NOMO-1 (cell line): Measurements from ENCODE around the gene CAMKMT.

Source experiments
- DNase-seq, 2 experiments: peaks; one replicate each; lab custom pipeline; 2025; ENCODE audit not compliant: unreplicated experiment in 2 of 2; lab: John Stamatoyannopoulos, UW

The CAMKMT gene

GRCh38 chr2:44361330-44362206 is at the start of gene CAMKMT, which contains the start of gene PREPL:
Gene CAMKMT, plus strand, starts transcription at chr2:44361947.
Gene PREPL, minus strand, starts transcription at chr2:44361494. Its CDS starts 15,152 bp downstream, at chr2:44346342.
- DNase-seq, result peak; percentile 94 to 95

GRCh38 chr2:44314362-44314761 is 47.4 kb upstream of the CAMKMT start:
- no peak for DNase-seq

GRCh38 chr2:44315945-44316344 is 45.8 kb upstream of the CAMKMT start:
- no peak for DNase-seq

- no peak for DNase-seq
Observed at GRCh38 chr2:44320832-44321231, 40.9 kb upstream of the CAMKMT start.

- no peak for DNase-seq
Observed at GRCh38 chr2:44321360-44321759, 40.4 kb upstream of the CAMKMT start.

GRCh38 chr2:44324971-44325426 is 36.7 kb upstream of the CAMKMT start:
- DNase-seq, result no peak

GRCh38 chr2:44325897-44326296 is 35.9 kb upstream of the CAMKMT start:
- DNase-seq, result no peak

- DNase-seq, result no peak
Observed at GRCh38 chr2:44326548-44327264, 35.0 kb upstream of the CAMKMT start.

GRCh38 chr2:44328750-44329149 is 33.0 kb upstream of the CAMKMT start:
- DNase-seq, result no peak

- no peak for DNase-seq
Observed at GRCh38 chr2:44329343-44329742, 32.4 kb upstream of the CAMKMT start.

GRCh38 chr2:44330801-44331200 is 30.9 kb upstream of the CAMKMT start:
- DNase-seq, result no peak

- DNase-seq, result no peak
Observed at GRCh38 chr2:44333994-44334393, 27.8 kb upstream of the CAMKMT start.

GRCh38 chr2:44335806-44336538 is 25.8 kb upstream of the CAMKMT start:
- no peak for DNase-seq

GRCh38 chr2:44342854-44343253 is 18.9 kb upstream of the CAMKMT start:
- DNase-seq, result no peak

- DNase-seq, result no peak
Observed at GRCh38 chr2:44347526-44347925, 14.2 kb upstream of the CAMKMT start.

- no peak for DNase-seq
Observed at GRCh38 chr2:44348400-44348799, 13.3 kb upstream of the CAMKMT start.

GRCh38 chr2:44349506-44349905 is 12.2 kb upstream of the CAMKMT start:
- no peak for DNase-seq

GRCh38 chr2:44351088-44351487 is 10.7 kb upstream of the CAMKMT start:
- DNase-seq, result no peak

GRCh38 chr2:44351676-44352075 is 10.1 kb upstream of the CAMKMT start:
- DNase-seq, result no peak

GRCh38 chr2:44352510-44352909 is 9.2 kb upstream of the CAMKMT start:
- no peak for DNase-seq

GRCh38 chr2:44354761-44355160 is 7.0 kb upstream of the CAMKMT start:
- no peak for DNase-seq
